HG03565 (cell line): ENCODE data around the gene MED13L.

Source experiments
- ATAC-seq: cut with Tn5 transposase; IDR thresholded peaks from one replicate; pipeline ENCODE4 v1.9.1; 2021; ENCODE audit warnings: mild to moderate bottlenecking, moderate library complexity; ENCODE audit not compliant: unreplicated experiment

MED13L gene

DNA sequence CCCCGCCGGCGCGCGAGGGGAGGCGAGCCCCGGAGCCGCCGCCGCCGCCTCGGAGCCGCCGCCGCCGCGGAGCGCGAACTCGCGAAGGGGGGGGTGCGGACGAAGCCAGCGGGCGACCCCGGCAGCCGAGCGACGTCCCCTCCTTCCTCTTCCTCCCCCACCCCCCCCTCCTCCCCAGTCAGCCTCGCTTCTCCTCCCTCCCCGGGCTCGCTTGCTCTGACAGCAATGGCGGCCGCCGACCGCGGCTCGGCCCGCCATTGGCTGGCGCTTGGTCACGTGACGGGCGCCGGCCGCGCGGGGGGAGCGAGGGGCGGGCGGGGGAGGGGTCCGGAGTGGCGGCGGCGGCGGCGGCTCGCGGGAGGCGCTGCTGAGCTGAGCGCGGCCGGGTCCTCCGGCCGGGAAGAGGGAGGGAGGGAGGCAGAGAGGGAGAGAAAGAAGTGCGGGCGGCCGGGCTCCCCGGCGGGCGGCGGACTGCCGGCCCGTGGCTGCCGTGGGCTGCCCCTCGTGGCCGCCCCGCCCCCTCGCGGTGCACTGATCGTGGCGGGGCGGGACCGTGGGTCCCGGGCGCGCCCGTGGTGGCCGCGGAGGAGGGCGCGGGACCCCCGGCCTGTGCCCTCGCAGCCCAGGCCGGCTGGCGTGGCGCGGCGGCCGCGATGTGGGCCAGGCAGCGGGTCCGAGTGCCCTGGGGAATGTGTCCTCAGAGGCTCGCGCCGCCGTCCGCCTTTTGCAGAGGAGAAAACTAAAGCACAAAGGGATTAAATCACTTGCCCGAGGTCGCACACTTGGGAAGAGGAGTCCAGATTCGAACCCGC is at the start of gene MED13L:
TSS of gene MED13L (minus strand) at position 227 of the 812 bp plus-strand sequence. CDS start 562 bp downstream, outside the sequence.
- peak; percentile 65 for ATAC-seq

DNA sequence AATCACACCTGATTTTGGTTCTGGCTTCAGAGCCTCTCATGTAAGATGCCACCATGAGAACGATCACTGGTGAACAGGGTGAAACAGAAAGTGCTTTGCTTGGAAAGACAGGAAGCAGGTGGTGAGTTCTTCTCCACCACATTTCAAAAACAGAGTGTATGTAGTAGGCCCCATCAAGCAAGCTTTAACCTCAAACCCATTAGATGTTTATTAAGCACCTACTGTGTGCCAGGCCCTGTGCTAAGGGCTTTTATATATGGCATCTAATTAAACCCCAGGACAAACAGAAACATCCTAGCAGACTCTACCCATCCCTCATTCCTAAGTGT is 47.8 kb upstream of the MED13L start:
- peak; percentile 75 for ATAC-seq

DNA sequence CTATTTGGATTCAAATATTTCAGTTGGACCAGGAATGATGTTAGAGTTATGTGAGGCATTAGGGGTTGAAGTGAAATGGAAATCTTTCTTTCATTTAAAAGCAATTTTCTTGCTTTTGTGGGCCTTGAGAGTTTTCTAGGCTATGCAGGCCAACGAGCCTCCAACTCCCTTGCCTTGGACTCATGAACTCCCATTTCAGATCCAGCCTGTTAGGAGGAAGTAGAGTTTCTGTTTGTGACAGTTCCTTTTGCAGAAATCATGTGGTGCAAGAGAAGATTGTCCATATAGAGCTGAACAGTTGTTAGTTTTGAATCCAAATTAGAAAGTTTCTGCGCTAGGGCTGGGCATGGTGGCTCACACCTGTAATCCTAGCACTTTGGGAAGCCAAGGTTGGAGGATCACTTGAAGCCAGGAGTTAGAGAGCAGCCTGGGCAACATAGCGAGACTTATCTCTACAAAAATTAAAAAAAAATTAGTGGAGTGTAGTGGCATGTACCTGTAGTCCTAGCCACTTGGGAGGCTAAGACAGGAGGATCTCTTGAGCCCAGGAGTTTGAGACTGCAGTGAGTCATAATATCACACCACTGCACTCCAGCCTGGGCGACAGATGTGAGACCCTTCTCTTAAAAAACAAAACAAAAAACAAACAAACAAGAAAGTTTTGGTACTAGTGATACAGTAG is 47.3 kb upstream of the MED13L start:
- no peak for ATAC-seq

DNA sequence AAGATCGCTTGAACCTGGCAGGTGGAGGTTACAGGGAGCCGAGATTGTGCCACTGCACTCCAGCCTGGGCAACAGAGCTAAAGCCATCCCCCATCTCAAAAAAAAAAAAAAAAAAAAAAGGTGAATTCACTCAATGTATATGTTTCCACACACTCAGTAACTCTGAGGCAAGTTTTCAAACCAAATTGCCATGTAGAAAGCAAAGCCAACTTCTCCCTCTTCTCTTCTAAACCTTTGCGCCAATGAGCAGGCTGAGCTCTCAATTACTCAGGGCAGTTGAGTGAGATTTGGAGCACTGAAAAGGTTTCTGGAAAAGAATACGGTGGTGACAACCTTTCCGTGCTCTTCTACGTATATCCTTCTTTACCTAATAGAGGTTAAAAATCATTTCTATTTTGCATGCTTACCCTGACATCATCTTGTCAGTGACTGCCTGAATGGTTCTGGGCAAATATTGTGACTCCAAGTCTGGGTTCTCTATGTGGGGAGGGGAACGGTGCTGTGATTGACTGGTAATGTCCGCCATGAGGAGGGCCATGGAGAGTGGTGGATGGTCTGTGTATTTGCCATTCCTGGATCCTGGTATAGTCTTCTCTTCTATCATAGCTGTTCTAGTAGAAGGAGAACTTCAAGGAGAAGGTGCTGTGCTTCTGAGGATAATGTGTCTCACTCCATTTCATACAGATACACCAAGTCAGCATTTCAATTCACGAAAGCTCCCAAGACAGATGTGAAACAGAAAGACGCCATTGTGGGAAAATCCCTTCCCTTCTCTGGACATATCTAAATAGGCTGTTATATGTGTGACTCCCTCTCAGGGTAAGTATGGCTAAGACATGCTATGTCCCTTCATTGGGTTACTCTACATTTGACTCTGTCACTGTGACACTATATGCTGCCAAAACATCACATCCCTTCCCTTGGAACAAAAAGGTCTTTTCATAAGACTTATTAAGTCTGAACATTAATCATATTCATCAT is 46.2 kb upstream of the MED13L start:
- ATAC-seq = no peak

DNA sequence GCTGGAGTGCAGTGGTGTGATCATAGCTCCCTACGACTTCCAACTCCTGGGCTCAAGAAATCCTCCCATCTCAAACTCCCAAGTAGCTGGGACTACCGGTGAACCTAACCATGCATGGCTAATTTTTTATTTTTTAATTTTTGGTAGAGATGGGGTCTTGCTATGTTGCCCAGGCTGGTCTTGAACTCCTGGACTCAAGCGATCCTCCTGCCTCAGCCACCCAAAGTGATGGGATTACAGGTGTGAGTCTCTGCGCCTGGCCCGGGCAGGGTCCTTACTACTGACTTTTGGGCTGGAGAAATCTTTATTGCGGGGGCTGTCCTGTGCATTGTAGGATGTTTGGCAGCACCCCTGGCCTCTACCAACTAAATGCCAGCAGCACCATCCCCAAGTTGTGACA is 44.4 kb upstream of the MED13L start:
- no peak for ATAC-seq

DNA sequence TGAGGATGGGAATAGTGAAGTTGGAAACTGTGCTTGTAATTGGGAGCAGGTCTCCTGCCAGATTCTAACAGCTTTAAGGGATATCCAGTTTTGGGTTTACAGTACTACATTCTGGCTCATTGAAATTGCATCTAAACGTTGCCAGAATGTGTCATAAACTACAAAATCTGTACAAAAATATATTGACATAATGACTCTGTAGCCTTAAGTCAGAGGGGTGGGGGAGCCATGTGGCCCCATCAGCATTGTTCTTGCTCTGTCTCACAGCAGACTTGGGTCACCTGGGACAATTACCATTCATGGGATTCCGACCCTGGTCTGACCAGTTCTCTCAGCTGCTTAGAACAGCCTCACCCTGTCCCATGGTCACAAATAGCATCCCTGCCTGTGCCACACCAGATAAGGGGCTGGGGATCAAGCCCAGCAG is 43.3 kb upstream of the MED13L start:
- no peak for ATAC-seq

DNA sequence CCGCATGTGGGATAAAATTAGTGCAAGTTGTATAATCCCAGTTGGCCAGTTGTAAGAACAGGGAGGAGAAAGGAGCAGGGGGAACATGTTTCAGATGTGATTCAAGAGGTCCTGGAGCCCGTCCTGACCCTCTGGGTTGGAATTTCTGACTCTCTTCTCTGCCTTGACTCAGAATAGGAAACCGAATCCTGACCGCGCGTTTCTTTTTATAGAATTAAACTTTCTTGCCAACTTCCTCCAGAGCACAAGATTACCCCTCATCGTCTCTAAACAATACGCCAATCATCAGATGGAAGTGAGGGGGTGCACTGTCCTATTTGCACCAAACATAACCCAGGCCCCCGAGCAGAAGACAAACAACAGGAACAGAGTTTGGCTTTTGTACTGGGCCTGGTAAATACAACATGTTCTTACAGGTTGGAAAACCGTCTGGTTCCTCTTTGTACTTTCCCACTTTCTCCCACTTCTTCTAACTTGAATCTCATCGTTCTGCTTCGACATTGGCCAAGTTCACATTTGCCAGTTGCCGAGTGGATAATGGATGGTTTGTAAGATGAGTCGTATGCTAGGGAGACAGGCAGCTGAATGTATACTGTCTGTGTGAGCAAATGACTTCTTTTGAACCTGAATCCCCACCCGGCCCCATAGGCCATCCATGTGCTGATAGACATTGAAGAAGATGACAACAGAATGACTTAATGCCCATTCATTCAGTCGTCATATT is 42.6 kb upstream of the MED13L start:
- ATAC-seq = no peak

DNA sequence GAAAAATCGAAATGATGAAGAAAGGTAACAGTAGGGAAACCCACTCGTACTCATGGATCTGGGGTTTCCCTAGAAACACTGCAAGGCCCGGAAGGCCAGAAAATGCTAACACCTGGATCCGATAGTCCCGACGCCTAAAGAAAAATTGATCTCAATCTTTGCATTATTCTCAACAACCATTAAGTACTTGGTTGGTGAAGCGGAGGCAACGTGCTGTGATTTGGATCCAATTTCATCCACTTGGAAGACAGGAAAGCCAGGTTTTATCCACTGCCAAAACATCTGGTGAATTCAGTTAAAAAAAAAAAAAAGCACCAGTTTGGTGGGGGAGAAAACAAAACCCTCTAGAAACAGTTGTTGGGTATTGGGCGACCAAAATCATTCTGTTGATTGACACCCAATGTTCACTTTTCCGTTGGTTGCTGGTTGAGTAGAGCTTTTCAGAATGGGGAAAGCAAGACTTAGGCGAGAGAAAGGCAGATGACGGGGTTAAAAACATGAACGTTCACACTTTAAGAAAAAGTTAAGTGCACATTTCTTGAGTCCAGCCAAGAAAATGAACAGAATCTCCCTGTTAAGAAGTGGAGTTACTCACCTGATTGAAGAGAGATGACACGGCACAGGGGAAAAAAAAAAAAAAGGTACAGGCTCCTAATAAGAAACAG is 41.9 kb upstream of the MED13L start:
- no peak for ATAC-seq

DNA sequence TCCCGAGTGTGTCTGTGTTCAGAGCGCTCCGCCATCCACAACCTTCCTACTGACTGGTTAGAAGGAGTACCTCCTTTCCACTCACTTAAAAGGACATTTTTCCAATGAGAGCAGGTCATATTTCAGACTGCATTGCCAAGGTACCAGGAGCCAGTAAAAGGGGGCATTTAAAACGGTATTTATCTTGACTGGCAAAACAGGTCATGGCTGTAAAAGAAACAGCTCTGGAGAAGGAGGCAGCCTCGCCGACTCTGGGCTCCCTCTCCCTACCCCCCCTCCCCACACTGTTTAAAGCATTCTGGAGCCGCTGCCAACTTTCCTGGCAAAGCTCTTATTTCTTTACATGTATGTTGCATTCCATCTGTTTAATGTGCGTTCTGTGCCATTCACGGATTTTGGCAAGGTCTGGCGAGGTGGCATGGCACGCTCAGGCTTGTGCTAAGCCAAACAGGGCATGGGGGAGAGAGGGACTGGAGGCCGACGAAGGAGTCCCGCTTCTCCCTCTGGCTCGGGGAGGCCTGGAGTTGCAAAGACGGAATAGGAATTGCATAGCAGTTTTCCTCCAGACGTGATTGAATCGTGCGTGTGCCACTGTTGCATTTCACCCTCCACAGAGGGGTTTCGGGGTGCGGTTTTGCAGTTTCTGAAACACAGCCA is 41.2 kb upstream of the MED13L start:
- no peak for ATAC-seq

DNA sequence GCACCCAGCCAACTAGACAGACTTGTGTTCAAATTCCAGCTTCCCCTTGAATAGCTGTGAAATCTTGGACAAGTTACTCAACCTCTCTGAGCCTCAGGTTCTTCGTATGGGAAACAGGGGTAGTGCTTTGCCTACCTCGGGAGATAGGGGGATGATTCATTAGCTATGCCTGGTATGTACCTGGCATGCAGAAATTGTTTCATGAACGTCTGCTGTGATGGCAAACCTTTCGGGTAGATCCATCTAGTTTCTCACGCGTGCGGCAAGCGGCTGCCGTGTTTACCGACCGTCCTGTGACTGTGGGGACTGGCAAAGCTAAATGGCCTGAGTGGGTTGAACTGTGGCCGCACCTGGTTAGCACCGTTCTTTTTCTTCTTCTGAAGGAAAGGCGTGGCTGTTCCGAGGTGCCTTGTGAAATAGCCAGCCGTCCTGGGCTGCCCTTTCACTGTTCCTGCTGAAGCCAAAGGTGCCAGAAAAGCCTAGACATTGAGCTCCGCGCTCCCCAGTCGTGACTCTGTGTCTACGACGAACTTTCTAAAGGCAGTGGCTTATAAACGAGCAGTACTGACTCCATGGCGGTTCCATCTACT is 40.6 kb upstream of the MED13L start:
- no peak for ATAC-seq

DNA sequence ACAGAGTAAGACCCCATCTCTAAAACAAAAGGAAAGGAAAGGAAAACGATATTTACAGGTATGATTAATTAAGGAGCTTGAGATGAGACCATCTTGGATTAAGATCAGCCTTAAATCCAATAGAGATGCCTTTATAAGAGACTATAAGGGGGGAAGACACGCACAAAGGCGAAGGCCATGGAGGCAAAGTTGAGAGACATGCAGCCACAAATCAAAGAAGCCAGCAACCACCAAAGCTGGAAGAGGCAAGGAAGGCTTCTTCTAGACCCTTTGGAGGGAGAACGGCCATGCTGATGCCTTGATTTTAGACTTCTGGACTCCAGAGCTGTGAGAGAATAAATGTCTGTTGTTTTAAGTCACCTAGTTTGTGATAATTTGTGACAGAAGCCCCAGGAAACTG is 39.6 kb upstream of the MED13L start:
- ATAC-seq = no peak

DNA sequence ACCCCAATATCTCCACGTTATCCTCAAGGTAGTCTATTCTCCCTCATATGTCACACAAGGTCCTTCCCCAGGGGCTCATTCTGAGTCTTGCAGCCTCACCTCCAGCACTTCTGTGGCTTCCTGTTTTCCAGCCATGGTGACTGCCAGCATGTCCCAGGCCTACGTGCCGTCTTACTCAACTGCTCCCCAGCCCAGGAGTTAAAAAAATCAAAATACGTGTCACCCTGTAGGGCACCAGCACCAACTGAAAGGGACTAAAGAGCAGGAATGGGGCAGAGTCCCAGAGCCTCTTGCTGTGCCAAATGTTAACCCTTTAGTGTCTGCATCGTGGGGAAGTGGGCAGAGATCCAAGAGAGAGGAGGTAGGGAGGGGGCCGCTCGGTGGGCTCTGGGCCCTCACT is 37.0 kb upstream of the MED13L start:
- ATAC-seq = no peak

DNA sequence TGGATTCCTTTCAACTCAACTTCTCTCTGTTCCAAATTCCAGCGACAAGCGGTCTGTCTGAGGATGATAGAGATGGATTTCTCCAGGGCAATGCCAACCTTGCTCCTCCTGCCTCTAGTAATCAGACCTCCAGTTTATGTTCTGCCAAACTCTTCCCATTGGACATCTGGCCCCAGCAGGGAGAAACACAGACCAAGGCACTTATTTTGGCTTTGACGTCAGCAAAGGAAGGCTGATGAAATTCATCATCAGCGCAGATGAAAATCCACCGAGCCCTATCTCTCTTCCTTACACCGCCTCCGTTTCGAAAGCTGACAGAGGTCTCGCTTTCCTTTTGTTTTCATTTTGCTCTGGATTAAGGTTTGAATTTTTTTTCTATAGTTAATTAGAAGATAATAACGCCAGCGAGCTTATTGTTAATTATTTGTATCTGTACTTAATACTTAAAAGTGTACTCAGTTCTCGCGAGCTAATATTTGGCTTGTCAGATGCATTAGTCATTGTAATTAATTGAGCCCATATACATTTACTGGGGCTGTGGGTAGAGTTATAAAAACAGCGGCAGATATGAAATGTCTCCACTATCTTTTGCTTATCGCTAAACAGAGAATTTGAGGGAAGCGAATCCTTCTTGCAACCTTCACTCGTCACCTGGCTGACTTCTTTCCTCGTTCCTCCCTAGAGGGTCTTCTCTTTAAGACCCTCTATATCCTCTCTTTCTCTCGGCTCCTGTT is 35.9 kb upstream of the MED13L start:
- no peak for ATAC-seq

DNA sequence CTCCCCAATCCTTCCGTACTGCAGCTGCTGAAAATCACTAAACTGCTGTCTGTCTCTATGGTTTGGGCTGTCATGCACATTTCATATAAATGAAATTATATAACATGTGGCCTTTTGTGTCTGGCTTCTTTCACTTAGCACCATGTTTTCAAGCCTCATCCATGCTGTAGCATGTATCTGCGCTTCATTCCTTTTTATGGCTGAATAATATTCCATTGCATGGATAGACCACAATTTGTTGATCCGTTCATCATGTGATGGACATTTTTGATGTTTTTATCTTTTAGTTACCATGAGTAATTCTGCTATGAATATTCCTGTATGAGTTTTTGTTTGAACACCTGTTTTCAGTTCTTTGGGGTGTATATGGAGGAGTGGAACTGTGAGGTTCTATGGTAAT is 32.6 kb upstream of the MED13L start:
- ATAC-seq = no peak

DNA sequence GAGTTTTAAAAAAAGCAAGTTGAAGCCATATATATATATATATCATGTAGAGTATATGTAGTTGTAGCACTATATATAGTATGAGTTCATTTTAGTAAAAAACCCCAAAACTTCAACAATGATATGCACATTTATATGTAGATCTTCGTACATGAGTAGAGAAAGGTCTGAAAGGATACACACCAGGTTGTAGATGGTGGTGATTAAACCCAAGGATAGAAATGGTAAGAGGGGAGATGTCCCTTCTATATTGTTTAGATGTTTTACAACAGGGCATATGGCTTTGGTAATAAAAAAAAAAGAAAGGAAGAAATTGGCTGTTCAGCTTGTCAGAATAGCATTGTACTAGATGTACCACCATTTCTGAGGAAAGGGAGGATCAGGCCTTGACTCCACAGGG is 31.9 kb upstream of the MED13L start:
- ATAC-seq = no peak

DNA sequence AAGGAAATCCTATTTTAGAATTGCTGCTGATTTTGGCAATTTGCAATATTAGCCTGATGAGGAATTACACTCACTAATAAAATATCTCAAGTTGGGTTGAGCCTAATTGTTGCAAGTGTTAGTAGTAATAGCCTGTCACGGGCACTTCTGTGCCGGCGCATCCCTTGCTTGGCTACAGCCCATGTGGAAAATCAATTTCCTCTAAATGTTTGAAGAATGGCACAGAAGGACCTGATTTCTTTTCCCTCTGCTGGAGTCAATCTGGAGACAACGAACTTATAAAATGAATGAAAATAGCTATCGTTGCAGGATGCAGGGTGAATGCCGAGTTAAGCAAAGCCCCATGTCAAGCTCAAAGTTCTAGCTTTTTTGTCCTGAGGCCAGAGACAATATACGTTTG is 31.2 kb upstream of the MED13L start:
- no peak for ATAC-seq

DNA sequence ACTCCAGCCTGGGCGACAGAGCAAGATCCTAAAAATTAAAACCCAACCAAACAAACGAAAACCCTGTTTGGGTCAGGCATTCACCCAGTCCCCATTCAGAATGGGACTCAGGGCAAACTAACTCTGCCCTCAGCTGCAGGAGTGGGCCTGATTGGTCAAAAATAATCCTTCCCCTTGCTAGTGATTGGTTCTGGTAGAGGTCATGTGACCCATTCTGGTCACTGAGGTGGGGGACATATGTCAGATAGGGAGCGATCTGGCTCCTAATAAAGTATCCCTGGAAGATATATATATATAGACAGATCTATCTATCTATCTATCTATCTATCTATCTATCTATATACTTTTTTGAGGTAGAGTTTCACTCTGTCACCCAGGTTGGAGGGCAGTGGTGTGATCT is 29.5 kb upstream of the MED13L start:
- ATAC-seq = no peak

DNA sequence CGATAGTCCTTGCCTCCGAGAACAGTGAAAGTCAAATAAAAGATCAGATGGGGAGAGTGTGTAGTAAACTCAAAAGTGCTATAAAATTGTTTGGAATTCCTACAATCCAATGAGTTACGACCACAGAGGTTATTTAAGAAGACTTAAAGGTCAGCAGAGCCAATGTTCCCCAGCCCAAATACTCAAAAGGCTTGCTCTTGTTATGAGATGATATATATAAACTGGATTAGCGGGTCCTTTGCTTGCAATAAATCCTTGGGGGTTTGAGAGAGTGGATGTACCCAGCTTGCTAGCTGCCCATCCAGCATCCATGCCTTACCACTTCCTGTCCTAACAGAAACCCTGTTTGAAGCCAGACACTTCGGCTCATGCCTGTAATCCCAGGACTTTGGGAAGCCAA is 29.0 kb upstream of the MED13L start:
- no peak for ATAC-seq

DNA sequence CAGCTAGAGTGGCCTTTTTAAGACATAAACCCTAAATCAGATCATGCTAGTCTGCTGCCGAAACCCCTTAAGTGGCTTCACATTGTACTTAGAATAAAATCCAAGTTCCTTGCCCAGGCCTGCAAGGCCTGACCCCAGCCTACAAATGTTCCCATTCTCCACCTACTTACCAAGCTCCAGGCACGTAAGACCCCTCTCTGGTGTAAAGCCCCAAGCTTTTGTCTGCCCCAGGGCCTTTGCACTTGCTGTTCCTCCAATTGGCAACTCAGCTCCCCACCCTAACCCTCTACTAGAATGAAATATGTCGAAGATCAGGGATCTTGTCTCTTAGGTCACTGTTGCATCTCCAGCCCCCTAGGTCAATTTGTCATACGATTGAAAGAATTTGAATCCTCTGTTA is 27.1 kb upstream of the MED13L start:
- ATAC-seq = no peak
